UCSD-AML1 (cell line): ENCODE results near the gene SMPDL3A.

ENCODE experiments used
- DNase-seq: peaks from one replicate; lab custom pipeline; 2025; ENCODE audit not compliant: unreplicated experiment; lab: John Stamatoyannopoulos, UW

SMPDL3A gene

GRCh38 chr6:122772724-122773415 lies 16.2 kb upstream of the SMPDL3A start:
- DNase-seq = no peak

GRCh38 chr6:122775975-122776374 lies 13.1 kb upstream of the SMPDL3A start:
- no peak for DNase-seq

- DNase-seq = no peak
These were observed 10.8 kb upstream of the SMPDL3A start for GRCh38 chr6:122778302-122778701.

GRCh38 chr6:122778985-122779661 lies 9.9 kb upstream of the SMPDL3A start:
- no peak for DNase-seq

GRCh38 chr6:122779667-122780066 lies 9.4 kb upstream of the SMPDL3A start, which contains the start of gene FABP7:
FABP7 (plus strand) TSS chr6:122779716; CDS start chr6:122779795, 79 bp downstream.
- DNase-seq = no peak

- DNase-seq = no peak
These were observed 8.9 kb upstream of the SMPDL3A start for GRCh38 chr6:122780114-122780513.

- DNase-seq = no peak
These were observed 7.3 kb upstream of the SMPDL3A start for GRCh38 chr6:122781716-122782115.

- DNase-seq = no peak
These were observed 5.7 kb upstream of the SMPDL3A start for GRCh38 chr6:122783401-122783800.

GRCh38 chr6:122785891-122786290 lies 3.2 kb upstream of the SMPDL3A start:
- DNase-seq = no peak

GRCh38 chr6:122787721-122788120 lies 1.3 kb upstream of the SMPDL3A start:
- no peak for DNase-seq

GRCh38 chr6:122788208-122788607 lies 850 bp upstream of the SMPDL3A start:
- no peak for DNase-seq

GRCh38 chr6:122788663-122789181 lies 336 bp upstream of the SMPDL3A start:
- no peak for DNase-seq

GRCh38 chr6:122790028-122790422 lies 967 bp downstream of the SMPDL3A start:
- no peak for DNase-seq

GRCh38 chr6:122790423-122791309 lies 1.6 kb downstream of the SMPDL3A start:
- no peak for DNase-seq

GRCh38 chr6:122791310-122791679 lies 2.2 kb downstream of the SMPDL3A start:
- DNase-seq = no peak

GRCh38 chr6:122792766-122793165 lies 3.7 kb downstream of the SMPDL3A start:
- no peak for DNase-seq

- DNase-seq = no peak
These were observed 8.5 kb downstream of the SMPDL3A start for GRCh38 chr6:122797537-122797936.

GRCh38 chr6:122798099-122798641 lies 9.1 kb downstream of the SMPDL3A start:
- no peak for DNase-seq

GRCh38 chr6:122799140-122799745 lies 10.2 kb downstream of the SMPDL3A start:
- DNase-seq = no peak

GRCh38 chr6:122799916-122800686 lies 11.0 kb downstream of the SMPDL3A start:
- no peak for DNase-seq
